Measurements from ENCODE around the gene UPB1. TPM values are rescaled to one million over a fixed set of nuclear protein-coding genes. Genes with fewer than 3 reads are reported as not detected.

Gene UPB1
- total RNA-seq (under 1 TPM; 0.85 to 0.86 TPM), polyA plus RNA-seq (under 1 TPM in 2 of 3 donors, not detected in 1; 0.06 to 0.18 TPM), total RNA-seq (0.45 to 3.2 (median 1.4) reads per million in 6 experiments)

GRCh38 chr22:24494528-24495364 lies at the start of gene UPB1:
Gene UPB1 (plus strand): TSS chr22:24495332. CDS start chr22:24495404, 72 bp downstream.
- ATAC-seq: no peak
- H3K27ac Mint-ChIP-seq: peak within 1 kb of the TSS in 2 of 10 donors; percentile 26 to 48
- DNase-seq: no peak
- peaks cover 0 to 6% (median 0%) of the 10 kb centered on the region in 3 donors for H3K36me3 Mint-ChIP-seq
- H3K4me3 Mint-ChIP-seq: peak within 1 kb of the TSS in 1 of 10 donors; percentile 24
- H3K27me3 Mint-ChIP-seq: peaks cover 8 to 32% (median 27%) of the 10 kb centered on the region in 5 donors
- POLR2A ChIA-PET: no interaction called here
- H3K9me3 Mint-ChIP-seq: no peaks in the 10 kb centered on the region
- H3K4me1 Mint-ChIP-seq: peaks cover 13 to 27% (median 21%) of the 10 kb centered on the region in 4 donors

- peak in 1 of 2 donors; percentile 42 for ATAC-seq
Measured at GRCh38 chr22:24445481-24446259, 49.5 kb upstream of the UPB1 start.

GRCh38 chr22:24446260-24446611 lies 48.9 kb upstream of the UPB1 start:
- ATAC-seq (no peak), DNase-seq (no peak)
- no peaks in the 10 kb centered on the region for H3K9me3 Mint-ChIP-seq
- H3K27ac Mint-ChIP-seq: peak overlapping the region in 7 of 10 donors; percentile 32 to 90 (median 49)
- H3K4me1 Mint-ChIP-seq: peaks cover 22 to 65% (median 60%) of the 10 kb centered on the region in 4 donors
- POLR2A ChIA-PET: no interaction called here
- no peaks in the 10 kb centered on the region for H3K27me3 Mint-ChIP-seq
- peaks cover 0 to 27% (median 8%) of the 10 kb centered on the region in 3 donors for H3K36me3 Mint-ChIP-seq
- H3K4me3 Mint-ChIP-seq: no peak overlapping the region

More at GRCh38 chr22:24445481-24446259, 49.5 kb upstream of the UPB1 start:
- no peaks in the 10 kb centered on the region for H3K9me3 Mint-ChIP-seq
- DNase-seq: no peak
- H3K27me3 Mint-ChIP-seq: no peaks in the 10 kb centered on the region
- peaks cover 4 to 33% (median 6%) of the 10 kb centered on the region in 3 donors for H3K36me3 Mint-ChIP-seq
- peaks cover 27 to 68% (median 64%) of the 10 kb centered on the region in 4 donors for H3K4me1 Mint-ChIP-seq
- POLR2A ChIA-PET: interaction anchor here (0.6 to 1.5 kb wide), 2 partner anchors 19 to 283 kb away, joined by 3 to 4 read pairs; partner anchors contain the start of gene ADORA2A
- no peak overlapping the region for H3K4me3 Mint-ChIP-seq
- peak overlapping the region in 5 of 10 donors; percentile 41 to 90 (median 63) for H3K27ac Mint-ChIP-seq

- no peak overlapping the region for H3K4me3 Mint-ChIP-seq
- POLR2A ChIA-PET: no interaction called here
- no peaks in the 10 kb centered on the region for H3K27me3 Mint-ChIP-seq
- DNase-seq (no peak), ATAC-seq (no peak)
- peak overlapping the region in 3 of 10 donors; percentile 35 to 79 (median 65) for H3K27ac Mint-ChIP-seq
- H3K9me3 Mint-ChIP-seq: peaks cover 0 to 2% (median 0%) of the 10 kb centered on the region in 9 donors
- peaks cover 0 to 2% (median 0%) of the 10 kb centered on the region in 3 donors for H3K36me3 Mint-ChIP-seq
- peaks cover 15 to 31% (median 30%) of the 10 kb centered on the region in 4 donors for H3K4me1 Mint-ChIP-seq
Measured at GRCh38 chr22:24450610-24451009, 44.5 kb upstream of the UPB1 start.

GRCh38 chr22:24451162-24451561 lies 44.0 kb upstream of the UPB1 start:
- Mint-ChIP-seq H3K27me3 (no peaks in the 10 kb centered on the region), H3K36me3 (peaks cover 0 to 2% (median 0%) of the 10 kb centered on the region in 3 donors), H3K4me1 (peaks cover 17 to 29% (median 28%) of the 10 kb centered on the region in 4 donors), H3K27ac (no peak overlapping the region), H3K4me3 (no peak overlapping the region), H3K9me3 (peaks cover 0 to 2% (median 0%) of the 10 kb centered on the region in 9 donors)
- POLR2A ChIA-PET: no interaction called here
- ATAC-seq (no peak), DNase-seq (no peak)

- ATAC-seq: no peak
- peak overlapping the region in 1 of 10 donors; percentile 13 for H3K27ac Mint-ChIP-seq
- POLR2A ChIA-PET: no interaction called here
- no peak for DNase-seq
- peaks cover 0 to 2% (median 0%) of the 10 kb centered on the region in 3 donors for H3K36me3 Mint-ChIP-seq
- H3K4me1 Mint-ChIP-seq: peaks cover 14 to 23% (median 17%) of the 10 kb centered on the region in 4 donors
- H3K9me3 Mint-ChIP-seq: peaks cover 0 to 2% (median 0%) of the 10 kb centered on the region in 9 donors
- H3K4me3 Mint-ChIP-seq: no peak overlapping the region
- H3K27me3 Mint-ChIP-seq: no peaks in the 10 kb centered on the region
Measured at GRCh38 chr22:24453853-24454252, 41.3 kb upstream of the UPB1 start.

- Mint-ChIP-seq H3K4me3 (no peak overlapping the region), H3K4me1 (peaks cover 8 to 14% (median 11%) of the 10 kb centered on the region in 4 donors), H3K36me3 (peaks cover 0 to 2% (median 0%) of the 10 kb centered on the region in 3 donors), H3K27me3 (no peaks in the 10 kb centered on the region), H3K9me3 (peaks cover 0 to 2% (median 0%) of the 10 kb centered on the region in 9 donors), H3K27ac (no peak overlapping the region)
- POLR2A ChIA-PET: no interaction called here
- DNase-seq (no peak), ATAC-seq (no peak)
Measured at GRCh38 chr22:24455039-24455438, 40.1 kb upstream of the UPB1 start.

- POLR2A ChIA-PET: no interaction called here
- H3K36me3 Mint-ChIP-seq: peaks cover 0 to 2% (median 0%) of the 10 kb centered on the region in 3 donors
- peaks cover 0 to 2% (median 0%) of the 10 kb centered on the region in 9 donors for H3K9me3 Mint-ChIP-seq
- no peak for ATAC-seq
- H3K4me3 Mint-ChIP-seq: no peak overlapping the region
- DNase-seq: no peak
- peak overlapping the region in 3 of 10 donors; percentile 10 to 42 (median 15) for H3K27ac Mint-ChIP-seq
- no peaks in the 10 kb centered on the region for H3K27me3 Mint-ChIP-seq
- peaks cover 2 to 7% (median 5%) of the 10 kb centered on the region in 4 donors for H3K4me1 Mint-ChIP-seq
Measured at GRCh38 chr22:24455751-24456426, 39.2 kb upstream of the UPB1 start.

GRCh38 chr22:24457894-24458420 lies 37.2 kb upstream of the UPB1 start:
- no peak for DNase-seq
- H3K36me3 Mint-ChIP-seq: peaks cover 0 to 2% (median 0%) of the 10 kb centered on the region in 3 donors
- no peak for ATAC-seq
- POLR2A ChIA-PET: interaction anchor here (0.6 kb wide), 1 partner anchor 60 kb away, joined by 4 read pairs; no protein-coding TSS in a partner anchor
- H3K4me1 Mint-ChIP-seq: peaks cover 0 to 7% (median 3%) of the 10 kb centered on the region in 4 donors
- no peak overlapping the region for H3K27ac Mint-ChIP-seq
- H3K27me3 Mint-ChIP-seq: no peaks in the 10 kb centered on the region
- H3K4me3 Mint-ChIP-seq: no peak overlapping the region
- peaks cover 0 to under 1% (median 0%) of the 10 kb centered on the region in 9 donors for H3K9me3 Mint-ChIP-seq

- Mint-ChIP-seq H3K27ac (peak overlapping the region in 2 of 10 donors; percentile 57 to 71), H3K36me3 (peaks cover 0 to 2% (median 0%) of the 10 kb centered on the region in 3 donors), H3K27me3 (no peaks in the 10 kb centered on the region), H3K9me3 (peaks cover 0 to 2% (median 0%) of the 10 kb centered on the region in 9 donors), H3K4me1 (peaks cover 0 to 12% (median 3%) of the 10 kb centered on the region in 4 donors), H3K4me3 (no peak overlapping the region)
- no peak for DNase-seq
- no peak for ATAC-seq
- POLR2A ChIA-PET: interaction anchor here (2.2 kb wide), 1 partner anchor 32 kb away, joined by 6 read pairs; no protein-coding TSS in a partner anchor
Measured at GRCh38 chr22:24459911-24460310, 35.2 kb upstream of the UPB1 start.

- Mint-ChIP-seq H3K36me3 (peaks cover 0 to 2% (median 0%) of the 10 kb centered on the region in 3 donors), H3K4me3 (peak overlapping the region in 1 of 10 donors; percentile 38), H3K4me1 (peaks cover 0 to 12% (median 3%) of the 10 kb centered on the region in 4 donors), H3K27ac (peak overlapping the region in 1 of 10 donors; percentile 66), H3K9me3 (peaks cover 0 to 2% (median 0%) of the 10 kb centered on the region in 9 donors), H3K27me3 (no peaks in the 10 kb centered on the region)
- ATAC-seq: no peak
- no peak for DNase-seq
- POLR2A ChIA-PET: interaction anchor here (2.2 kb wide), 1 partner anchor 32 kb away, joined by 6 read pairs; no protein-coding TSS in a partner anchor
Measured at GRCh38 chr22:24460418-24461089, 34.6 kb upstream of the UPB1 start.
